ENCODE measurements around the gene ZC3HAV1L.
"Not testable (repeated sequence)": the region's sequence is repeated elsewhere in the genome, so short reads cannot be mapped to it uniquely, and the experiment has no call there.

Gene ZC3HAV1L, protein sequence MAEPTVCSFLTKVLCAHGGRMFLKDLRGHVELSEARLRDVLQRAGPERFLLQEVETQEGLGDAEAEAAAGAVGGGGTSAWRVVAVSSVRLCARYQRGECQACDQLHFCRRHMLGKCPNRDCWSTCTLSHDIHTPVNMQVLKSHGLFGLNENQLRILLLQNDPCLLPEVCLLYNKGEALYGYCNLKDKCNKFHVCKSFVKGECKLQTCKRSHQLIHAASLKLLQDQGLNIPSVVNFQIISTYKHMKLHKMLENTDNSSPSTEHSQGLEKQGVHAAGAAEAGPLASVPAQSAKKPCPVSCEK

DNA sequence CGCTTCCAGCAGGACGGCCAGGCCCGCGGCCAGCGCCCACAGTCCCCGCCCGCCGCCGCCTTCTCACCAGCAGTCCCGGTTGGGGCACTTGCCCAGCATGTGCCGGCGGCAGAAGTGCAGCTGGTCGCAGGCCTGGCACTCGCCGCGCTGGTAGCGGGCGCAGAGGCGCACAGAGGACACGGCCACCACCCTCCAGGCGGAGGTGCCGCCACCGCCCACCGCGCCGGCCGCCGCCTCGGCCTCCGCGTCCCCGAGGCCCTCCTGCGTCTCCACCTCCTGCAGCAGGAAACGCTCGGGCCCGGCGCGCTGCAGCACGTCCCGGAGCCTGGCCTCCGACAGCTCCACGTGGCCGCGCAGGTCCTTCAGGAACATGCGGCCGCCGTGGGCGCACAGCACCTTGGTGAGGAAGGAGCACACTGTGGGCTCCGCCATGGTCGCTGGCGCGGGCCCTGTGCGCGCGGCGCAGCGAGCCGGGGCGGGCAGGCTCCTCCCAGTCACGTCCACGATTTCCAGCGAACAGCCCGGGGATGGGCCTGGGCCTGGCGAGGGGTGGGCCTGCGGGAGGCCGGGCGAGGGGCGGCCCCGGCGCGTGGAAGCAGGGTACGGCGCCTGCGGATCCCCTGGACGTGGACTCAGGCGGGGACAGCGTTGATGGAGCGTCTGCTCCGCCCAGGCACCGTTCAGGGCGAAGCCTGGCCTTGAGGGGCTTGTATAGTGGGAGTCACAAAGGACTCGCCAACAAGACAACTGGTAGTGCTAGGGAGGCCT is at the start of gene ZC3HAV1L:
Gene ZC3HAV1L, minus strand, starts transcription at position 457 of the 768 bp plus-strand sequence. Its CDS starts 25 bp downstream, at position 432.
- DNase-seq, result peak; percentile 12

DNA sequence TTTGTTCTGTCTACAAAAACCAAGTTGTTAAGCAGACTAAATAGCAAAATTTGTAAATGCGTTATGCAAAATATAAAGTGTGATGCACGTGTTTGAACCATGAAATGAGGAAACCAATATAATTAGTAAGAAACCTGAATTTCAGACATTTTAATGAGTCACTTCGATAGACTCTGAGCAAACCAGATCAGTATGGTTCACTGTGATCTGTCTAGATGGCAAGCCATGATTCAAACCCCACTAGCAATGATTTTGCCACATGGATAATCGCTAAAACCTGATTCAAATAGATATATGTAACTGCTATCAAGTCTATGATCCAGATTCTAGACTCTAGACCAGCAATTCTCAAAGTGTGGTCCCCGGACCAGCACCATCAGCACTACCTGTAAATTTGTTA is 48.9 kb upstream of the ZC3HAV1L start:
- DNase-seq, result no peak

DNA sequence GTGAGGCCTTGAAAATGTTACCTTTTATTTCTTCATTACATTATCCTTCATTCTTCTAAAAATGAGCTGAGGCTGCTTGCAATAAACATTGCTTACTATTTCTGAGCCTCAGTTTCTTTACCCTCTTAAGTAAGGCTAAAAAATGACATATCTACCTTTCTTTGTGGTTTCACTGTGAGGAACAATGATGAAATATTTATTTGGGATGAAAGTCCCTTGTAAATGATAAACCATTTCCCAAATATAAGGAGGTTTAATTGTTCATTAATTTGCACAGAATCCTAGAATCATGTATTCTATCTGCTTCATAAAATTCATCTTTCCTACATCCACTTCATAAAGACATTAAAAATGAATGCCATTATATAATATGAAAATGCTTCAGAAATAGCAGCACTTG is 45.7 kb upstream of the ZC3HAV1L start:
- no peak for DNase-seq

DNA sequence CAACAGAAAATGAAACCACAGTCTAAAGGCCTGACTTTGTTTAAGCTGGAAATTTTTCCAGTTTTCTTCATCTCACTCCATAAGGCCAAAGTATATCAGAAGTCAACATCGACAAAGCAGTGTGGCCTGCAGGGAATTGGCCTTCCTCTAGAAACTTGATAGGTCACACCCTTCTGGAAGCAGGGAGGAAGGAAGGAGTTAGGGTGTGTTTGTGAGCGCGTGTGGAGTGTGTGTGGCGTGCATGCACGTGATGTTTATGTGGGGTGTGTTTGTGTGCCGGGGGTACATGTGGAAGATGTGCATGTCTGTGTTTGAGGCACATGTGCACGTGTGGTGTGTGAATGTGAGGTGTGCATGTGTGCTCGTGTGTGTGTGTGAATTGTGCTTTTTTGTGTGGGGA is 45.1 kb upstream of the ZC3HAV1L start:
- no peak for DNase-seq

DNA sequence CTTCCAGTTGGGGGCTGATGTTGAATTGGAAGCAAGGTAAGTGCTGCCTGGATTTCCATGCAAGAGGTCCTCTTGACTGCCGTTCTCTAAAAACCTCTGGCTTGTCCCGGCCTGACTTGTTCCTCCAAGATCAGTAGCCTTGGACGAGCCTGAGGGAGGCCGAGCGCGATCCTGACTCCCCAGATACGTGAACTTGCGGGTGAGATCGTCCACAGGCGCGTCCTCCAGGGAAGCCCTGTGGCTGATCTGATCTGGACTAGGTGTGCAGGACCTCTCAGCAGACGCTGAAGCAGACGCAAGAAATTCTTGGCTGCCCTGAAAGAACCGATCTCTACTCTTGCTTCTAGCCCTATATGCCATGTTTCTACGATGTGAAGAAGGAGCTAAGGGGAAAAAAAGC is 44.0 kb upstream of the ZC3HAV1L start:
- no peak for DNase-seq

DNA sequence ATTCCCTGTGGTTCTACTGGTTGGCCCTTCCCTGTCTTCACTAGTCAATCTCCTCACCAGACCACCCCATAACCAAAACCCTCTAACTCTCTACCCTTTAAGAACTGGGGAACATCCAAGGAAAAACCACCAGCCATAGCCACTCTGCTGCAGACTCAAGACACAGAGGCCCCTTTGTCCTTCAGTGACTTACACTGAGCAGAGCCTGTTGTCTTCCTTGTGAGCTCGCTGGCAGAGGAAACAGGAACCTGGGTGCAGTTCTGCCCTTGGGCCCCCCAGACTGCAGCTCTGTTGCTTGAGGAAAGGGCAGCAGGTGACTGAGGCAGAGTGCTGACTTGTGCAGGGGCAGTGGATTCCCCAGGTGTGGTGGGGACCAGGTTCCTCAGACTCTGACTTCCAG is 43.1 kb upstream of the ZC3HAV1L start:
- DNase-seq, result no peak

DNA sequence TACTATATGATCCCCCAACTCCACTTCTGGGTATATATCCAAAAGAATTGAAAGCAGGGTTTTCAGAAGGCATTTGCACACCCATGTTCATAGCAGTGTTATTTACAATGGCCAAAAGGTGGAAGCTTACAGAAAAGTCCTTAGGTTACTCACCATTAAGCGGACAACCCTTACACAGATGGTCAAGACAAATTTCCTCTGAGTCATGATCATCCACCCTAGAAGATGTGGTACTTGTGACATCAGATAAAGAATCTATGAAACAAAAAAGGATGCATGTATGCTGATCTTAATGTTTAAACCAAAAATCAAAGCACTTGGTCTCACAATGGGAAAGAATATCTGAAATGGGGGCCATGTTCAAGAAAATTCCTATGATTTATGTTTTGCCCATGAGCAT is 42.6 kb upstream of the ZC3HAV1L start:
- DNase-seq, result no peak

DNA sequence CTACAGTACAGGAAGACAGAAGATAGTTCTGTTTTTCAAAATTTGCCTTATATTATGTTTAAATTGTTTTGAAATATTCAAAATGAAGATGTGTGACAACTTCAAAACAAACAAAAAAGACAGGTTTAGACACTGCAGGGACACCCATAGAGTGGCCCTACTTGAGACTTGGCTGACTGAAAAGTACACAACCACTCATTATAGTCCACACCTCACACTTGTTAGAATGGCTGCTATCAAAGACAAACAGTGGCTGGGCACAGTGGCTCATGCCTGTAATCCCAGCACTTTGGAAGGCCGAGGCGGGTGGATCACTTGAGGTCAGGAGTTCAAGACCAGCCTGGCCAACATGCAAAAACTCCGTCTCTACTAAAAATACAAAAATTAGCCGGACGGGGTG is 41.9 kb upstream of the ZC3HAV1L start:
- DNase-seq, result not testable (repeated sequence)

DNA sequence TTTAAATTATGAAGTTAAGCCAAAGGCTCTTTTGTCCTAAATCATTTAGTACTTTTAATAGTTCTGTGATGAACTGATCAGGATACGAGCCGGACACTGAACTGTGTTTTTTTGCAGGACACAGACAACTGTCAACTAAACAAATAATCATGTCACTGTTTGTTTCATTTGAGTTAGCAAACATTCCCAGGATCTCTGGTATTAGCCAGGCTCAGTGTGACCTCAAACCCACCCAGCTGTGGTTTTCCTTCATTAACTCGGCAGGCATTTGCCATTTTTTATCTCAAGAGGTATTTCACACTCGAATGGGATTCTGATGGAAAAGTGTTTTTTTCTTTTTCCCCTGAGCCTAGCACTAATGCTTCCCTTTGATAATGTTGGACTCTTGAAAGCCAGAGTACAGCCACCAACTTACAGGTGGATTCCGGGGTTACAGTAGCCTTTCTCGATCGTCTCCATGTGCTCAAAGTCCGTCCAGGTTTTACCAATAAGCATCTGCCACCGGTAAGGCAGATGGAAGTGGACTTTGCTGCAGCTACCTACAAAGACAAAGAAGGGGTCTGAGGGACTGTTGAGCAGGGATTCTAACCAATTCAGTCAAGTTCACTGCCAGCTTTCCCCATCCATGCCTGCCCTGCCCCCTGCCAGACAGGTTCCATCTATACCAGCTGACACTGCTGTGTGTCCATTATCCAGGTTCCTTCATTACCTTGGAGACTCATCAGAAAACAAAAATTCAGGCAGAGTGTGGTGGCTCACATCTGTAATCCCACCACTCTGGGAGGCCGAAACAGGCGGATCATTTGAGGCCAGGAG is 40.2 kb upstream of the ZC3HAV1L start:
- DNase-seq, result no peak

DNA sequence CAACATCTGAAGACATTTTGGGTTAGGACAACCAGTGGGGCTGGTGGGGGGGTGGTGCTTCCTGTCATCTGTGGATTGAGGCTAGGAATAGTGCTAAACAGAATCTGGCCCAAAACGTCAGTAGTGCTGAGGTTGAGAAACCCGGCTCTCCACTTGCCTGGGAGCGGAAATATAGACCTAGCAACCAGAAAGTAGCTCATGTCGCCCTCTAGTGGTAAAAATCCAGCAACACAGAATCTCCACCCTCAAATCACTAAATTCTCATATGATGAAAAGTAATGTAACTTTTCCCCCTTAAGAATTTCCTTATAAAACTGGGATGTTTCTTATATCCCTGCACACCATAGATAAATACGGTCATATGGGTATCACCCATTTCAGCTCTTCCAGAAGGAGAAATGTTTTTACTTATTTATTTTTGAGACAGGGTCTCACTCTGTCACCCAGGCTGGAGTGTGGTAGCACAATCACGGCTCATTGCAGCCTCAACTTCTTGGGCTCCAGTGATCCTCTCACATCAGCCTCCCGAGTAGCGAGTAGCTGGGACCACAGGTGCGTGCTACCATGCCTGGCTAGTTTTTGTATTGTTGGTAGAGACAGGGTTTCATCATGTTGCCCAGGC is 39.3 kb upstream of the ZC3HAV1L start:
- peak; percentile 36 for DNase-seq

DNA sequence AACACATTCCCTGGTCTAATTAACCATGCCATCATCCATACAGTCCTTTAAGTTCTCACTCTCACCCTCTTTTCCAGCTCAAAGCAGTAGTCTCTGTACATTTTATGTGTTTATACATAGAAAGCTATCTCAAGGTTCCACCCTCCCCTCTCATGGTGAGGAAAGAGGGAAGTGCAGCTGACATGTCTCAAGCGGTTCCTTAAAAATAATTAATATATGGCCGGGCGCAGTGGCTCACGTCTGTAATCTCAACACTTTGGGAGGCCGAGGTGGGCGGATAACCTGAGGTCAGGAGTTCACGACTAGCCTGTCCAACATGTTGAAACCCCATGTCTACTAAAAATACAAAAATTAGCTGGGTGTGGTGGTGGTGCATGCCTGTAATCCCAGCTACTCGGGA is 37.0 kb upstream of the ZC3HAV1L start:
- DNase-seq, result no peak

DNA sequence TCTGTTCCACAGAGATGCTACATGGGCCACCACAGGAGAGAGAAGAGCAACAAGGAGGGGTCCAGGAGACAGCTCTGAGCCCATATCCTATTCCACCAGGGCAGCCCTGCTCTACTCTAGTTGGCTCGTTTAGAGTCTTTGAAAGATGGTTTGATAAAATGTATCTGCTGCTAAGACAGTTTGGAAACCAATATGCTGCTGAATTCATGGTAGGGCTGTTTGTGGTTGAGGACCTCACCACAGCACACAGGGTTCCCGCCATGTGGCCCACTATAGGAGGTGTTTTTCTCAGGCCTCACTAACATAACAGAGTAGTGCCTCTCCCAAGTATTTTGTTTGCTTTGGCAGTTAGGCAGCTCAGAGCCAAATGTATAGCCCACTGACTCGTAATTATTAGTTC is 35.8 kb upstream of the ZC3HAV1L start:
- no peak for DNase-seq

DNA sequence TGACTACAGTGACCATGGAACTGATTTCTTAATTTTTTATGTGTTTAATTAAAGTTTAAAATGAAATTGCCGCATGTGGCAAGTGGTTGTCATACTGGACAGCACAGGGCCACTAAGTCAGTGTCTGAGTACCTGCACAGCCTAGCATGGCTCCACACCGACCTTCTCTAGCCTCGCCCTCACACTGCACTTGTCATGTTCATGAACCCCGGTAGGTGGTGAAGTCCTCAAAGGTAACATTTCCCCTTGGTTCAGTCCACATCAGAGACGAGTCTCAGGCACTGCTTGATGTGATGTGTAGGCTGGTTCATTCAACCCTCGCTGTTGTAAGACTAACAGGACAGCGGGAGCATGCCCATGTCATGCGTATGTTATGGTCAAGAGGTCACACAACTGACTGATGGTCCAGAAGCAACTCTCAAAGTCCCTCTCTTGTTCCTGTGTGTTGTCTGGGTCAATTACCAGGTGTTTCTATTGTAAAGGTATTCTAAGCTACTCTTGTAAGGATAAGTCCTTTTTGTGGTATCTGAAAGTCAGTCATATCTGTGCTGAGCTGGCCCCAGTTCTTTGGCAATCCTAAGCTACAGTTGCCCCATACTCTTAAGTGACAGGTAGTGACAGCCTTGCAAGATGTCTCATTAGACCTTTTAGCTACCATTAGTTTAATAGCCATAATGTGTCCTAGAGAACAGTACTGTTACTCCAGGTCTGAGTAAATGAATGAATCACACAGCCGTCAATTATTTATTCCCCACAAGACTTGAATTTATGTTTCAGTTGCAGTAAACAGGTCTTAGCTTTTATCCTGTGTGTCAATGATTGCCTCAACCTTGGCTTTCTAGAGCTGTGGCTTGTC is 32.9 kb upstream of the ZC3HAV1L start:
- no peak for DNase-seq

DNA sequence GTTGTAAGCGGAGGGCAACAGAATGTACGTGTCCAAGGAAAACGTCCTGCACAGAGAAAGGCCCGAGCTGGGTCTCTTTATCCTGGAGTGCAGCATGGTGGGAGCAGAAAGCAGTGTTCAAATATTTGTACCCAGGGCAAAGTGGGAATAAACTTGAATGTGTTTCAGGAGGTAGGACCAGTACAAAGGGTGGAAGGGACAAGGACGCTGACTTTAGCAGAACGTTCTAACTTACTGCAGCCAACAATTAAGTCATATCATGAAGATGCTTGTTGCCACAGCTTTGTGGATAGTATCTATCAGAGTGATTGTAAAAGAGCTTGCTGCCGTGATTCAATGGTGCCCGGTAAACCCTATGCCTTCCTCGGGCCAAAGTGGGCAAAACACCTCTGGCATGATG is 30.5 kb upstream of the ZC3HAV1L start:
- DNase-seq, result no peak

DNA sequence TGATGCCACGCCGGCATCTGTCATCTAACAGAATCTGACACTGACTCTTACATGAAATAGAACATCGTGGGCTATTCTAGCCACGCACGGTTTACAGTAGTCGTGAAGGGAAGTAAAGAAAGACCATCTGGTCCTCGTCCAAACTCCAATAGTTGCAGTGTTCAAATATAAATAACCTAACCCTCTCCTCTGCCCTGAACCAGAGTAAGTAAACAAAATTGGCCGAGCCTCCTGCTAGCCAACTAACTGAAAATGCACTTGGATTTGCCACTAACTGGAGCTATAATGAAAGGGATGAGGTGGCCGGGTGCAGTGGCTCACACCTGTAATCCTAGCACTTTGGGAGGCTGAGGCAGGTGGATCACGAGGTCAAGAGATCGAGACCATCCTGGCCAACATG is 29.5 kb upstream of the ZC3HAV1L start:
- DNase-seq, result no peak

DNA sequence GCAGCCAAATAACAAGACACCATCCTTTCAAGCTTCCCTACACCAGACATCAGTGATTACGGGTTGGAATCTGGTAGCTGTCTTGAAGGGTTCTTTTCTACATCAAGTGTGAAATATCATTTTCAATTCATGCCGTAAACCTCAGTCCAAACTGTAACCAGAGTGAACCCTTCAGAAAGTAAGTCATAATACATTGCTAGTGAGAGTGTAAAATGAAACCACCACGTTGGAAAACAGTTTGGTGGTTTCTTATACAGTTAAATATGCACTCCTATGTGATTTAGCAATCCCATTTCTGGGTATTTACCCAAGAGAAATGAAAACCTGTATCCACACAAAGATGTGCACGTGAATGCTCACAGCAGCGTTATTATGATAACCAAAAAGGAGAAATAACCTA is 25.6 kb upstream of the ZC3HAV1L start:
- DNase-seq, result no peak

DNA sequence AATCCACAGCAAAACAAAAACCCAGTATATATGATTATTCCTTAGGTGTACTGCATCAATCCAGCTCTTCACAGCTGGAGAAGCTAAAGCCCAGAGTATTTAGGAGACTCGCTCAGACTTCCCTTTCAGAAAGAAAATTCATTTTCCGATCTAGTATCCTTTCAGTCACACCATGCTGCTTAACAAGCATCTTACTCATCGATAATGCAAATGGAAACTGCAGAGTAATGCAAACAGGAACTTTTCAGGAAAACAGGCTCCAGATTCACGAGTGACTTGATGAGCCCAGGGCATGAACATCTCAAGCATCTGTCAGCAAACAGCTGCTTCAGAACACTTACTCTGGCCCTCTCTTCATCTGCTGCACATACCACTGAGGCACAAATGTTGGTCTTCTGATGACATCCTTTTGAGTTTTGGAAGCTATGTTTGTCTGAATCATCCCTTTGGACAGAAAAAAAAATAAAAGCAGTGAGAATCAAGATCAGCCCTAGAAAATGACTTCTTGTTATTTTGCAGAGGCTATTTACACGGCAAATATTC is 24.9 kb upstream of the ZC3HAV1L start:
- DNase-seq, result no peak

DNA sequence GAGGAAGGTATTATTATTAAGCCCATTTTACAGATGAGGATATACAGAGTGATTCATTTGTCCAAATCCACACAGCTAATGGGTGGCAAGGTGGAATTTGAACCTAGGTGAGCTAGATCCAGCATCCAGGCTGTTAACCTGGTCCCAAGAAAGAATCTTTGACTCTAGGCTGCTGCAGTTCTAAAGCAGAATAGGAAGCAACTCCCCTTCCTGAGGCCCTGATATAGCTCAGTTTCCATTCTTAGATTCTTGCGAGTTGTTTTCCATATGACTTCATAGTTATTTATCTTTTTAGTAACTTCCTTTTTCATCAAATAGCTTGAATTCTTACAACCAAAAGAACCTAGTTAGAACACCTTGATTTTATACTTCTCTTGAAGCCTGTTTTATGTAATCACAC is 24.1 kb upstream of the ZC3HAV1L start:
- no peak for DNase-seq

DNA sequence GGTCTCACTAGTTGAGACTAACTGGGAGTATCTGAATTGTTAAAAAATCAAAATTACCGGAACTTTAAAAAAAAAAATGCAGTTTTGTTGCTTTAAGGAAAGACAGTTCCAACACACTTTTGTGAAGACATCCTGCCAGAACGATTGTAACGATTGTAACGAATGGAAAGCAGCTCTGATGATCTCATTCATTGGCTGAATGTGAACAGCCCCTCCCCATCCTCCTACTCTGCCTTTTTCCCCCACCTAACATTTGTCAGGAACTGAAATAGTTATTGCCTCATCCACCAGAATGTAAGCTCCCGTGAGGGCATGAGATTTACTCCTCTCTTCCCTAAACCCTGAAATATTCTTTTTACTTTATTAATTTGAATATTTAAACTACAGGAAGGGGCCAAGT is 23.1 kb upstream of the ZC3HAV1L start:
- no peak for DNase-seq

DNA sequence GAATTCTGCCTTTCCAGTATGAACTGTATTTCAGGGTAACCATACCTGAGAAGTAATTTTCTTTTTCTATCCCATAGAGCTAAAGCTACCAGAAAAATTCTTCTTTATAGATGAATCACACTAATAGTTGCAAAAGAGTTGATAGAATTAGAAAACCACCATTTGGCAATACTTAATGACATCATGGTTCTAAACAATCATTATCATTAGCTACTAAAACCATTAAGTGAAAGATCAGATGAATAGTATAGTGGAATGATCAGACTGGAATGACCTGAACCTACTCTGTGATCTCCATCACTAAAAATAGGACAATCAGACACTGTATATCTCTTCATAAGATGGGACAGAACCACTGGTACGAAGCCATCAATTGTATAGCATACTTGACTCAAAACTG is 19.8 kb upstream of the ZC3HAV1L start:
- DNase-seq, result no peak

DNA sequence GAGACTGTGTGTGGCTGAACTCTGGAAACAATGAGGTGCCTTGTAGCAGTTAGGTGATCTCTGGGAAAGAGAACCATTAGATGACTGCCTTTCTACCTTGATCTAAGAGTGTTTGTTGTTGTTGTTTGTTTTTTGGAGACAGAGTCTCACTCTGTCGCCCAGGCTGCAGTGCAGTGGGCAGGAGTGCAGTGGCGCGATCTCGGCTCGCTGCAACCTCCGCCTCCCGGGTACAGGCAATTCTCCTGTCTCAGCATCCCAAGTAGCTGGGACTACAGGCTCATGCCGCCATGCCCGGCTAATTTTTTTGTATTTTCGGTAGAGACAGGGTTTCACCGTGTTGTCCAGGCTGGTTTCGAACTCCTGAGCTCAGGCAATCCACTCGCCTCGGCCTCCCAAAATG is 18.8 kb upstream of the ZC3HAV1L start:
- not testable (repeated sequence) for DNase-seq

DNA sequence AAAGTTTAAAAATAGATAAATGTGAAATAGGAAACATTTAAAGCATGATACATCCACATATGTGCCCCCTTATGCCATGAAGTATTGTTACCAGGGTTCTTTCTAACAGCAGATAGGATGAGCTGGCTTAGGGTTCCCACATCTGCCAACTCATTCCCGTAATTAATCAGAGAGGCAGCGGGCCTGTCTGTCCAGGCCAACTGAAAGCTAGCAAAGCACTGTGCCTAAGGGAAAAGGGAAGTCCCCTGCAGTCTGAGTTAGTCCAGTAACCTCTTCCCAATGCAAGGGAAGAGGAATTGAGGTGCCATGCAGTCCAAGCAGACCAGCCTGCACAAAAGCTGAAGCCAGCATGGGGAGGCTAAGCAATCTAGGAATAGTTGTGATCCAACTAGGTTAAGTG is 18.3 kb upstream of the ZC3HAV1L start:
- no peak for DNase-seq
